ENCODE data around the gene ACTN4. TPM values are rescaled to one million over a fixed set of nuclear protein-coding genes. Genes with fewer than 3 reads are reported as not detected.
A peak's percentile ranks its signal among the peaks of the same experiment; 100 is the strongest.

The ACTN4 gene
- total RNA-seq, 4 donors from 2014 or later: 342 to 463 (median 382) TPM

DNA sequence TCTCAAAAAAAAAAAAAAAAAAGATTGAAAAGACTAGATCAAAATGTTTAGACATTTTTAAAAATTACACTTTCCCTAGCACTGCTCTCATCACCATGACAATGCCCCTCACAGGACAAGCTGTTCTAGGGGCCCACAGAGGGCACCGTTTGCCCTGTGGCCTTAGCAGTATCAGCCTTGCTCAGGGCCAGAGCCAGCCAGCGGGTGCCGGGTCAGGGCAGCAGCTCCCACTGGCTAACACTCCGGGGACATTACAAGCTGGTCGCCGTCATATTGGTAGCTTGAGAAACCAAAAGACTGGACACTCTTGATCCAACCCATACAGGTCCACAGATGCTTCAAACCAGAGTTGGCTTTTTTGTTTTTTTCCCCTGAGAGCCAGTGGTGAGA lies 78.8 kb downstream of the ACTN4 start:
- no peaks in the 10 kb centered on the region for H3K27me3 ChIP-seq
- TF ChIP-seq CTCF (IDR thresholded peaks at IDR 0.05) (no peak), POLR2A (IDR thresholded peaks at IDR 0.05) (no peak), EP300 (IDR thresholded peaks at IDR 0.05) (no peak)
- no peak overlapping the region for H3K4me3 ChIP-seq
- H3K9me3 ChIP-seq: no peaks in the 10 kb centered on the region
- H3K27ac ChIP-seq: peak overlapping the region in 2 of 4 donors; percentile 26 to 66
- DNase-seq (ENCODE audit: low spot score in 2 of 2): no peak
- 70 to 83% methylated on average over 6 of the region's 6 CpGs for WGBS, 2 donors
- peaks cover 7 to 98% (median 41%) of the 10 kb centered on the region in 3 donors for H3K36me3 ChIP-seq
- H3K4me1 ChIP-seq: peaks cover 9 to 86% (median 24%) of the 10 kb centered on the region in 4 donors

- no peak overlapping the region for H3K4me3 ChIP-seq
- WGBS, 2 donors: 78 to 82% methylated on average over 30 of the region's 30 CpGs
- TF ChIP-seq POLR2A (IDR thresholded peaks at IDR 0.05): no peak
- TF ChIP-seq CTCF (IDR thresholded peaks at IDR 0.05): no peak
- no peak for TF ChIP-seq EP300 (IDR thresholded peaks at IDR 0.05)
- H3K36me3 ChIP-seq: peaks cover 7 to 95% (median 41%) of the 10 kb centered on the region in 3 donors
- peak overlapping the region in 2 of 4 donors; percentile 26 to 66 for H3K27ac ChIP-seq
- H3K27me3 ChIP-seq: no peaks in the 10 kb centered on the region
- H3K9me3 ChIP-seq: no peaks in the 10 kb centered on the region
- peaks cover 4 to 83% (median 20%) of the 10 kb centered on the region in 4 donors for H3K4me1 ChIP-seq
- no peak for DNase-seq (ENCODE audit: low spot score in 2 of 2)
Measured at GRCh38 chr19:38726761-38727301, 79.4 kb downstream of the ACTN4 start.

- no peaks in the 10 kb centered on the region for H3K27me3 ChIP-seq
- H3K27ac ChIP-seq: peak overlapping the region in 2 of 4 donors; percentile 26 to 66
- H3K9me3 ChIP-seq: no peaks in the 10 kb centered on the region
- TF ChIP-seq POLR2A (IDR thresholded peaks at IDR 0.05) (no peak), CTCF (IDR thresholded peaks at IDR 0.05) (no peak), EP300 (IDR thresholded peaks at IDR 0.05) (no peak)
- peaks cover 7 to 95% (median 41%) of the 10 kb centered on the region in 3 donors for H3K36me3 ChIP-seq
- H3K4me3 ChIP-seq: no peak overlapping the region
- peaks cover 3 to 79% (median 15%) of the 10 kb centered on the region in 4 donors for H3K4me1 ChIP-seq
- DNase-seq (ENCODE audit: low spot score in 2 of 2): no peak
- WGBS, 2 donors: 82 to 87% methylated on average over 13 to 16 of the region's 17 CpGs
Measured at GRCh38 chr19:38727306-38727867, 79.9 kb downstream of the ACTN4 start.

GRCh38 chr19:38727868-38728660 lies 80.6 kb downstream of the ACTN4 start:
- Histone ChIP-seq H3K4me3 (no peak overlapping the region), H3K9me3 (no peaks in the 10 kb centered on the region), H3K4me1 (peaks cover 0 to 77% (median 8%) of the 10 kb centered on the region in 4 donors), H3K36me3 (peaks cover 7 to 89% (median 35%) of the 10 kb centered on the region in 3 donors), H3K27ac (peak overlapping the region in 2 of 4 donors; percentile 55 to 66), H3K27me3 (no peaks in the 10 kb centered on the region)
- DNase-seq (ENCODE audit: low spot score in 2 of 2): no peak
- TF ChIP-seq CTCF (IDR thresholded peaks at IDR 0.05) (no peak), POLR2A (IDR thresholded peaks at IDR 0.05) (no peak), EP300 (IDR thresholded peaks at IDR 0.05) (no peak)
- 67 to 74% methylated on average over 33 of the region's 33 CpGs for WGBS, 2 donors
